GM10248 (cell line): ENCODE measurements around the gene TBC1D22B.

Experiments
- CTCF ChIA-PET: fragments of 300-600 bp; sonication (Branson Sonifier 250); formaldehyde crosslinking; extraction: SDS; loops from one replicate; lab custom pipeline; 2021; ENCODE audit warnings: antibody characterized with exemption; lab: Yijun Ruan, JAX
- POLR2A ChIA-PET: fragments of 350-650 bp; sonication (Branson Sonifier 250); formaldehyde crosslinking; extraction: SDS; loops from one replicate; lab custom pipeline; 2020; ENCODE audit warnings: antibody characterized with exemption; lab: Yijun Ruan, JAX
- DNase-seq: peaks from one replicate; pipeline ENCODE4 v3.0.0; 2012; ENCODE audit errors: extremely low spot score
- CTCF ChIP-seq: IDR thresholded peaks from 2 replicates; pipeline ENCODE4 v1.5.1; 2012; ENCODE audit warnings: mild to moderate bottlenecking, low read depth; ENCODE audit errors: extremely low read depth, missing control alignments, control extremely low read depth

TBC1D22B gene

GRCh38 chr6:37280162-37280887, 22.8 kb downstream of the TBC1D22B start:
- ChIA-PET CTCF (interaction anchor here (0.9 to 1.6 kb wide), 10 partner anchors 13 to 86 kb away, joined by 3 to 5 read pairs (median 3); partner anchors contain the start of genes TBC1D22B and TMEM217), POLR2A (no interaction called here)
- DNase-seq: no peak
- no peak for TF ChIP-seq CTCF

GRCh38 chr6:37282371-37282770, 24.8 kb downstream of the TBC1D22B start:
- no peak for DNase-seq
- TF ChIP-seq CTCF: no peak
- CTCF ChIA-PET: interaction anchor here (1.1 to 1.3 kb wide), 3 partner anchors 9 to 73 kb away, joined by 3 to 5 read pairs (median 3); no protein-coding TSS in a partner anchor
- POLR2A ChIA-PET: no interaction called here

GRCh38 chr6:37283268-37283667, 25.7 kb downstream of the TBC1D22B start:
- no peak for TF ChIP-seq CTCF
- ChIA-PET CTCF (interaction anchor here (1.0 to 2.8 kb wide), 5 partner anchors 14 to 265 kb away, joined by 3 to 9 read pairs (median 4); no protein-coding TSS in a partner anchor), POLR2A (interaction anchor here (0.6 kb wide), 1 partner anchor 8 kb away, joined by 3 read pairs; no protein-coding TSS in a partner anchor)
- DNase-seq: no peak

GRCh38 chr6:37283671-37284151, 26.1 kb downstream of the TBC1D22B start:
- DNase-seq: no peak
- TF ChIP-seq CTCF: no peak
- ChIA-PET CTCF (interaction anchor here (1.0 to 2.8 kb wide), 5 partner anchors 13 to 266 kb away, joined by 3 to 9 read pairs (median 4); no protein-coding TSS in a partner anchor), POLR2A (interaction anchor here (0.6 kb wide), 1 partner anchor 8 kb away, joined by 3 read pairs; no protein-coding TSS in a partner anchor)

- no peak for DNase-seq
- TF ChIP-seq CTCF: no peak
- POLR2A ChIA-PET: interaction anchor here (0.6 kb wide), 1 partner anchor 29 kb away, joined by 4 read pairs; no protein-coding TSS in a partner anchor
- CTCF ChIA-PET: interaction anchor here (0.9 to 2.8 kb wide), 3 partner anchors 10 to 41 kb away, joined by 4 to 9 read pairs (median 8); no protein-coding TSS in a partner anchor
These were observed 27.2 kb downstream of the TBC1D22B start for GRCh38 chr6:37284781-37285180.

GRCh38 chr6:37285861-37286311, 28.3 kb downstream of the TBC1D22B start:
- peak; percentile 42 for DNase-seq
- CTCF ChIA-PET: interaction anchor here (2.0 to 2.8 kb wide), 2 partner anchors 29 to 40 kb away, joined by 8 to 9 read pairs; no protein-coding TSS in a partner anchor
- POLR2A ChIA-PET: interaction anchor here (0.6 to 0.7 kb wide), 2 partner anchors 346 to 413 kb away, joined by 3 read pairs; no protein-coding TSS in a partner anchor
- TF ChIP-seq CTCF: no peak
